Gastrocnemius medialis (tissue), 4 donors: ENCODE results near the gene TBC1D13. TPM values are rescaled to one million over a fixed set of nuclear protein-coding genes. Genes with fewer than 3 reads are reported as not detected.
"Not testable (repeated sequence)": the region's sequence is repeated elsewhere in the genome, so short reads cannot be mapped to it uniquely, and the experiment has no call there.

Experiments
- ATAC-seq, 2 donors: fragments of 150-250 bp; one replicate each; pipeline ENCODE4 v1.9.1; 2016
- DNase-seq, 2 donors: peaks; one replicate each; pipeline ENCODE4 v3.0.0-alpha.2; 2019
- H3K27ac ChIP-seq, 4 donors: fragments of 200-600 bp; sonication (generic); 1 replicate in 1 of 4; 2 replicates in 3 of 4; pipeline ENCODE4 v1.5.1; 2016 to 2018; ENCODE audit warnings: mild to moderate bottlenecking in 2 of 4, moderate library complexity in 1 of 4
- H3K27me3 ChIP-seq, 3 donors: fragments of 200-600 bp; sonication (generic) in 2 of 3; 1 replicate in 1 of 3; 2 replicates in 2 of 3; pipeline versions ENCODE4 v1.5.1 to v1.6.0; 2016 to 2019; ENCODE audit warnings: mild to moderate bottlenecking in 1 of 3, moderate library complexity in 1 of 3
- H3K36me3 ChIP-seq, 2 donors: fragments of 200-600 bp; sonication (generic) in 1 of 2; one replicate each; pipeline ENCODE4 v1.5.1; 2017 to 2018
- H3K4me1 ChIP-seq, 2 donors: fragments of 200-600 bp; sonication (generic) in 1 of 2; one replicate each; pipeline ENCODE4 v1.5.1; 2016 to 2017; ENCODE audit warnings: mild to moderate bottlenecking in 2 of 2
- H3K4me3 ChIP-seq, 4 donors: fragments of 200-600 bp; sonication (generic) in 3 of 4; 1 replicate in 1 of 4; 2 replicates in 3 of 4; pipeline ENCODE4 v1.5.1; 2016 to 2019; ENCODE audit warnings: mild to moderate bottlenecking in 2 of 4
- H3K9me3 ChIP-seq, 3 donors: fragments of 200-600 bp; sonication (generic) in 2 of 3; 1 replicate in 1 of 3; 2 replicates in 2 of 3; pipeline ENCODE4 v1.5.1; 2016 to 2019
- POLR2A ChIP-seq, 2 donors: fragments of 450-650 bp; IDR thresholded peaks; one replicate each; pipeline ENCODE4 v1.6.1; 2017; ENCODE audit warnings: antibody characterized with exemption in 2 of 2, mild to moderate bottlenecking in 2 of 2, moderate library complexity in 2 of 2
- in situ Hi-C, 4 donors: fragments of 200-750 bp; cut with MboI; loops; one replicate each; pipeline versions ENCODE4 v1.15.0 to v1.8.0; 2017; ENCODE audit warnings: low sequenced_read_pairs in 4 of 4
- intact Hi-C: fragments of 100-400 bp; cut with DNase I; formaldehyde crosslinking; loops from one replicate; pipeline ENCODE4 v1.15.1; 2023; ENCODE audit warnings: low total_unique reads
- total RNA-seq, 4 donors: library from RNA; depleted of rRNA; stranded (reverse); fragments of >200 nt; gene quantifications; one replicate each; pipeline versions ENCODE4 v1.1.0 to v1.2.3, GENCODE V29; 2016
- TF ChIP-seq, protein P1 (sequence below), 5 experiments: fragments of 450-650 bp in 3 of 5; fragments of 200-600 bp in 2 of 5; sonication (generic) in 2 of 5; IDR thresholded peaks in 4 of 5; conservative IDR thresholded peaks in 1 of 5; 1 replicate in 4 of 5; 2 replicates in 1 of 5; pipeline ENCODE4 v1.5.1; 2016 to 2019; ENCODE audit warnings: antibody characterized with exemption in 5 of 5, mild to moderate bottlenecking in 3 of 5, moderate library complexity in 3 of 5

Gene TBC1D13
- total RNA-seq, 4 donors from 2014 or later = 7.8 to 14.3 (median 11.3) TPM

DNA sequence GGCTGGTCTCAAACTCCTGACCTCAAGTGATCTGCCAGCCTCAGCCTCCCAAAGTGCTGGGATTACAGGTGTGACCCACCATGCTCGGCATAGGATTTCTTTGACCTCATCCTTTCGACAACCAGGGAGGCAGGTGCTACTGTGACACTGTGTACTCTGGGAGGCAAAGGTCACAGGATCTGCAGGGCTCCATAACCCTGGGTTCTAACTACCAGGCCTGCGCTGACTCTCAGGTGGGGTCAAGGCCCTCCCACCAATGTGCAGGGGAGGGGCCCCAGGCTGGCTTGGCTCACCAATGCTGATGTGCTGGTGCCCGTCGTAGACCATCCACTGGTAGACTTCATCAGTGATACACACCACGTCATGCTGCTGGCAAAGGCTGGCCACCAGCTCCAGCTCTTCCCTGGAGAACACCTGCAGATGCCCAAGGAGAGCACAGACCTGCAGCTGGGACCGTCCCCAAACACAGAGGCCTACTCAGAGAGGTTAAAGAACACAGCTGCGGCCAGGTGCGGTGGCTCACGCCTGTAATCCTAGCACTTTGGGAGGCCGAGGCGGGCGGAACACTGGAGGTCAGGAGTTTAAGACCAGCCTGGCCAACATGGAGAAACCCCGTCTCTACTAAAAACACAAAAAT lies 49.6 kb downstream of the TBC1D13 start:
- no peaks in the 10 kb centered on the region for H3K27me3 ChIP-seq
- intact Hi-C loops = no loop called here
- ATAC-seq = no peak
- H3K27ac ChIP-seq = no peak overlapping the region
- H3K4me1 ChIP-seq = no peaks in the 10 kb centered on the region
- TF ChIP-seq POLR2A (IDR thresholded peaks at IDR 0.05) = no peak
- TF ChIP-seq, protein P1, sequence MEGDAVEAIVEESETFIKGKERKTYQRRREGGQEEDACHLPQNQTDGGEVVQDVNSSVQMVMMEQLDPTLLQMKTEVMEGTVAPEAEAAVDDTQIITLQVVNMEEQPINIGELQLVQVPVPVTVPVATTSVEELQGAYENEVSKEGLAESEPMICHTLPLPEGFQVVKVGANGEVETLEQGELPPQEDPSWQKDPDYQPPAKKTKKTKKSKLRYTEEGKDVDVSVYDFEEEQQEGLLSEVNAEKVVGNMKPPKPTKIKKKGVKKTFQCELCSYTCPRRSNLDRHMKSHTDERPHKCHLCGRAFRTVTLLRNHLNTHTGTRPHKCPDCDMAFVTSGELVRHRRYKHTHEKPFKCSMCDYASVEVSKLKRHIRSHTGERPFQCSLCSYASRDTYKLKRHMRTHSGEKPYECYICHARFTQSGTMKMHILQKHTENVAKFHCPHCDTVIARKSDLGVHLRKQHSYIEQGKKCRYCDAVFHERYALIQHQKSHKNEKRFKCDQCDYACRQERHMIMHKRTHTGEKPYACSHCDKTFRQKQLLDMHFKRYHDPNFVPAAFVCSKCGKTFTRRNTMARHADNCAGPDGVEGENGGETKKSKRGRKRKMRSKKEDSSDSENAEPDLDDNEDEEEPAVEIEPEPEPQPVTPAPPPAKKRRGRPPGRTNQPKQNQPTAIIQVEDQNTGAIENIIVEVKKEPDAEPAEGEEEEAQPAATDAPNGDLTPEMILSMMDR (IDR thresholded peaks at IDR 0.05 in 4 of 5, conservative IDR thresholded peaks at IDR 0.05 in 1 of 5) = no peak
- H3K36me3 ChIP-seq = peaks cover 0 to 15% of the 10 kb centered on the region in 2 donors
- DNase-seq = no peak
- no peak overlapping the region for H3K4me3 ChIP-seq
- in situ Hi-C loops = no loop called here
- no peaks in the 10 kb centered on the region for H3K9me3 ChIP-seq

DNA sequence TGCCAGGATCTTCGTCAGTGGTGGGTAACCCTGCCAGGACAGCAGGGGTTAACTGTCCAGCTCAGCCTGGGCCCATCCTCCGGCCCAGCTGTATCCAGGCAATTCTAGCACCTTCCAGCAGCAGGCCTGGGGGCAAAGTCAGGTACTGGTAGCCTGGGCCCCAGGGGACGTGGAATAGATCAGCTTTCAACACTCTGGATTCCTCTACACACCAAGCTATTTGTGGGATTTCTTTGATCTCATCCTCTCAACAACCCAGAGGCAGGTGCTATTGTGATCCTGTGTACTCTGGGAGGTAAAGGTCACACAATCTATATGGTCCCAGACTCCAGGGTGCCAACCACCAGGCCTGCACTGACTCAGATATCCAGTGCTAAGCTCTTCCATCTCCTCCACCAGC lies 51.3 kb downstream of the TBC1D13 start:
- Histone ChIP-seq H3K4me3 (no peak overlapping the region), H3K27ac (no peak overlapping the region), H3K4me1 (no peaks in the 10 kb centered on the region), H3K9me3 (no peaks in the 10 kb centered on the region), H3K27me3 (no peaks in the 10 kb centered on the region), H3K36me3 (peaks cover 0 to 14% of the 10 kb centered on the region in 2 donors)
- in situ Hi-C loops = no loop called here
- DNase-seq = no peak
- intact Hi-C loops = no loop called here
- TF ChIP-seq, protein P1 (IDR thresholded peaks at IDR 0.05 in 4 of 5, conservative IDR thresholded peaks at IDR 0.05 in 1 of 5) = no peak
- no peak for ATAC-seq

DNA sequence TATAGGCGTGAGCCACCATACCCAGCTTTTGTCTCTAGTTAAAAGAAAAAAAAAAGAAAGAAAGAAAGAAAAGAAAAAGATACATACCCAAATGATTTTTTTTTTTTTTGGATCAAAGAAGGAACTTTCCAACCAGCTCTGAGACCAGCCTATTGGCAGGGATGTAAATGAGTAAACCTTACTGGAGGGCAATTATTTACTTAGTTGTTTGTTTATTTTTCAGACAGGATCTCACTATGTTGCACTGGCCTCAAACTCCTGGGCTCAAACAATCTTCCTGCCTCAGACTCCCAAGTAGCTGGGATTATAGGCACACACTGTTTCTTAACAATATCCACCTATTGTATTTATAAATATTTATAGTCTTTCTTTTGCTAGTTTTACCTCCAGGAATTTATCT lies 53.5 kb downstream of the TBC1D13 start:
- H3K9me3 ChIP-seq = no peaks in the 10 kb centered on the region
- ATAC-seq = no peak
- H3K36me3 ChIP-seq = peaks cover 0 to 9% of the 10 kb centered on the region in 2 donors
- intact Hi-C loops = no loop called here
- no peak for TF ChIP-seq POLR2A (IDR thresholded peaks at IDR 0.05)
- TF ChIP-seq, protein P1 (IDR thresholded peaks at IDR 0.05 in 4 of 5, conservative IDR thresholded peaks at IDR 0.05 in 1 of 5) = no peak
- no peak overlapping the region for H3K27ac ChIP-seq
- H3K4me1 ChIP-seq = no peaks in the 10 kb centered on the region
- no peaks in the 10 kb centered on the region for H3K27me3 ChIP-seq
- DNase-seq = no peak
- in situ Hi-C loops = no loop called here
- H3K4me3 ChIP-seq = no peak overlapping the region

DNA sequence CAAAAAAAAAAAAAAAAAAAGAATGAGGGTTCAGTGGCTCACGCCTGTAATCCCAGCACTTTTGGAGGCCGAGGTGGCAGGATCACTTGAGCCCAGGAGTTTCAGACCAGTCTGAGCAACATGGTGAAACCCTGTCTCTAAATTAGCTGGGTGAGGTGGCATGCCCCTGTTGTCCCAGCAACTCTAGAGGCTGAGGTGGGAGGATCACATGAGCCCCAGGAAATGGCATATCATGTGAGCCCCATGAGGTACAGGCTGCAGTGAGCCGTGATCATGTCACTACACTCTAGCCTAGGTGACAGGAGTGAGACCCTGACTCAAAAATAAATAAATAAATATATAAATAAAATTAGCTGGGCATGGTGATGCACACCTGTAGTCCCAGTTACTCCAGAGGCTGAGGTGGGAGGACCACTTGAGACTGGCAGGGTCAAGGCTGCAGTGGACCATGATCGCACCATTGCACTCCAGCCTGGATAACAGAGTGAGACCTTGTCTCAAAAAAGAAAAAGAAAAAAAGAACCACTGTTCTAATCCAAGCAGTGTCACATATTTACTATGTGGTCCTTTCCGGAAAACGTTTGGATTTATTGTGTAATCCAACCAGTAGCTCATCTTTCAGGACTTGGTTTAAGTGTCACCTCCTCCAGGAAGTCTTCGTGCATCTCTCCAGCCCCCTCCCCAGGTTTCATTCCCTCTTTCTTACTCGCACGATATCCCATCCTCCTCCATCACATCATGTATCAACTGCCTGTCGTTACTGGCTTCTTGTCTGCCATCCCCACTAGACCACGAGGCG lies 54.8 kb downstream of the TBC1D13 start:
- no peak for DNase-seq
- Histone ChIP-seq H3K9me3 (no peaks in the 10 kb centered on the region), H3K27ac (no peak overlapping the region), H3K4me3 (no peak overlapping the region), H3K36me3 (peaks cover 0 to 8% of the 10 kb centered on the region in 2 donors), H3K27me3 (no peaks in the 10 kb centered on the region), H3K4me1 (no peaks in the 10 kb centered on the region)
- TF ChIP-seq POLR2A (IDR thresholded peaks at IDR 0.05) = no peak
- TF ChIP-seq, protein P1 (IDR thresholded peaks at IDR 0.05 in 4 of 5, conservative IDR thresholded peaks at IDR 0.05 in 1 of 5) = no peak
- intact Hi-C loops (no loop called here), in situ Hi-C loops (no loop called here)
- ATAC-seq = no peak

DNA sequence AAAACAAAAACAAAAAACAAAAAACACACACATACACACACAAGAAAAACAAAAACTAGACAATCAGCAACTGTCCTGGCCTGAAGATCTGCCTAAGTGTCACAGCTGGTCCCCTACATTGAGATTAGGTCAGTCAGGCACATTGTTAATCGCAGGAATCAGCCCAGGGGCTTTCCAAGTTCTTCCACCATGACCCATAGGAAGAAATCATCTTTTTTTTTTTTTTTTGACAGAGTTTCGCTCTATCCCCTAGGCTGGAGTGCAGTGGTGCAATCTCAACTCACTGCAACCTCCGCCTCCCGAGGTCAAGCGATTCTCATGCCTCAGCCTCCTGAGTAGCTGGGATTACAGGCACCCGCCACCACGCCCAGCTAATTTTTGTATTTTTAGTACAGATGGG lies 56.1 kb downstream of the TBC1D13 start:
- H3K27me3 ChIP-seq, intact Hi-C loops, in situ Hi-C loops, H3K27ac ChIP-seq, H3K36me3 ChIP-seq, ATAC-seq, H3K9me3 ChIP-seq, H3K4me3 ChIP-seq, H3K4me1 ChIP-seq: not testable (repeated sequence)
- peak in 1 of 2 donors; percentile 2 for DNase-seq
